Subcutaneous abdominal adipose tissue (tissue), 5 donors: ENCODE data around the gene C1QL4.

Source experiments
- H3K27ac ChIP-seq: one replicate; pipeline ENCODE4 v1.7.0; 2013; ENCODE audit warnings: low read depth, mild to moderate bottlenecking, inconsistent platforms, low read length, moderate library complexity
- H3K27me3 ChIP-seq, 5 donors: one replicate each; pipeline ENCODE4 v1.7.0; 2013; ENCODE audit warnings: low read length in 5 of 5, inconsistent platforms in 1 of 5; ENCODE audit not compliant: control insufficient read depth in 5 of 5, insufficient read depth in 4 of 5
- H3K36me3 ChIP-seq, 5 donors: one replicate each; pipeline ENCODE4 v1.7.0; 2013; ENCODE audit warnings: low read length in 5 of 5; ENCODE audit not compliant: control insufficient read depth in 5 of 5, insufficient read depth in 5 of 5
- H3K4me1 ChIP-seq, 5 donors: one replicate each; pipeline ENCODE4 v1.7.0; 2013; ENCODE audit warnings: low read length in 5 of 5, mild to moderate bottlenecking in 3 of 5, moderate library complexity in 1 of 5; ENCODE audit not compliant: control insufficient read depth in 5 of 5, insufficient read depth in 5 of 5
- H3K4me3 ChIP-seq, 5 donors: one replicate each; pipeline ENCODE4 v1.7.0; 2013; ENCODE audit warnings: low read length in 5 of 5, low read depth in 1 of 5
- H3K9ac ChIP-seq, 5 donors: one replicate each; pipeline ENCODE4 v1.7.0; 2013; ENCODE audit warnings: low read length in 5 of 5, mild to moderate bottlenecking in 4 of 5, moderate library complexity in 3 of 5
- H3K9me3 ChIP-seq, 5 donors: one replicate each; pipeline ENCODE4 v1.7.0; 2013; ENCODE audit warnings: low read length in 5 of 5; ENCODE audit not compliant: control insufficient read depth in 5 of 5
- donor health status: healthy.
- donor health status: healthy.
- donor health status: healthy.
- donor health status: healthy.
- donor health status: healthy.

The C1QL4 gene

DNA sequence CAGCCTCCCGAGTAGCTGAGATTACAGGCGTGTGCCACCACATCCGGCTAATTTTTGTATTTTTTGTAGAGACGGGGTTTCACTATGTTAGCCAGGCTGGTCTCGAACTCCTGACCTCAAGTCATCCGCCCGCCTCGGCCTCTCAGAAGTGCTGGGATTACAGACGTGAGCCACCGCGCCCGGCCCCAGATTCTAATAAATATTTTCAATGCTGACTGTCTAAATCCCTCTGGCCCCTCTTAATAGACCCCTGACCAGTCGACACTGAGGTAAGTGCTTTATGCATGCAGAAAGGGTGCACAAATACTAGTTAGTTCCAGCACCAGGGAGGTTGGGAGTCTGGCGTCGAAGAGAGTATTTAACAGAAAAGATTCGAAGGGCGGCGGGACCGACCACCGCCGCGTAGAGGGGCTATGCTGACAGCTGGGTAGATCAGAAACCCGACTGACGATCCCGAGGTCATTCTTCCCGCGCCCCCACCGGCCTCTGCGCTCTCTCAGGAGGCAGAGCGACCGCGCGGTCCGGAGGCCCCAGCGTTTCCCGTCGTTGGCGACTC lies 29.2 kb upstream of the C1QL4 start:
- Histone ChIP-seq H3K36me3 (no peaks in the 10 kb centered on the region), H3K9ac (peak overlapping the region; percentile 48 to 90 (median 77)), H3K4me1 (peaks cover 4 to 32% (median 29%) of the 10 kb centered on the region in 5 donors), H3K4me3 (peak overlapping the region; percentile 70 to 90 (median 83)), H3K27me3 (no peaks in the 10 kb centered on the region), H3K9me3 (no peaks in the 10 kb centered on the region), H3K27ac (peak overlapping the region; percentile 90)

DNA sequence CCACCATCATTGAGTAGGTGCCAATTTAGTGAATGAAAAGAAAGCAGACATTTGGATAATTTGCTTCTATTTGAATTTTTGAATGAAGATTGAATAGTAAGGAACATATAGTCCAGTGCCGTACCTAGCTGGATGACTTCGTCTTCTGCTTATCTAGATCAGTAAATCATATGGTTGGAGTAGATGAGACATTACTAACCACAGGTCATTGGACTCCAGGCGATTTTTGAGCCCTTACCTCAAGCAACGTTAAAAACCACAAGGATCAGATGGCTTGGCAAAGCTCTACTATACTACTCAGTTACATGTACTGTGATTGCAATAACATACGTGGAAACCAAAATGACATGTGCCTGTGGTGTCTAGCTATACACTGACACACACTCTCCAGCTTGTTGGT lies 28.6 kb upstream of the C1QL4 start:
- Histone ChIP-seq H3K9me3 (no peaks in the 10 kb centered on the region), H3K4me3 (no peak overlapping the region), H3K9ac (no peak overlapping the region), H3K27me3 (no peaks in the 10 kb centered on the region), H3K4me1 (peaks cover 4 to 32% (median 29%) of the 10 kb centered on the region in 5 donors), H3K27ac (no peak overlapping the region), H3K36me3 (no peaks in the 10 kb centered on the region)

DNA sequence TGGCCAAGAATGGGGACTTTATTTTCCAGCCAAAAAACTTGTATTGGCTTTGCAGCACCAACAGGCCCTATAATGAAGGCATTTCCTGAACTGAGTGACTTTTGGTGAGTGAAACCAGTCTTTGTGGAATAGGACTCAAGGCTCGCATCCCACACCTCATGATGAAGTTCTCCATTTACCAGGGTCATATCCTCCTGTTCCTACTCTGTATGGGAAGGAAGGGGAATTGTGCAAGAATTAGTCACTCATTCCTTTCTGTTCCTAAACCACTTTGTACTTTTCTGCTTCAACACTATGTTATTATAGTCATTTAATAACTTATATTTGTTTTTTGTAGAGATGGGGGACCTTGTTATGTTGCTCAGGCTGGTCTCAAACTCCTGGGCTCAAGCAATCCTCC lies 28.0 kb upstream of the C1QL4 start:
- Histone ChIP-seq H3K27ac (no peak overlapping the region), H3K27me3 (no peaks in the 10 kb centered on the region)

DNA sequence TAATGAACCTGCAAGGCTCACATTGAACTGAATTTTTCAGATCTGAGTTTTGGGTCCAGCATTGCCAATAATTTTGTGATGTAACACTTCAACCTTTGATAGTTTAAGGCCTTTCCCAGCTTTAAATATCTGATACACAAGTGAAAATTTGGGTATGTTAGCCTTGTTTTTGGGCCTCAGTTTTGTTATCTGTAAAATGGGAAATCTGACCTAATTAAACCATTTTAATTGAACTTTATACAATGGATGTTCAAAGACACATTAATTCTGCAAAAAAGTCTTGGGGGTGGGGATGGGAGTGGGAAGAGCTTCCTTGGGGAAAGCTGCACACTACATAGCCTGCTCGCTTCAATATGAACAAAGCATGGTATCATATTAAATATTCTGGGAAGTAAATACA lies 25.1 kb upstream of the C1QL4 start:
- no peaks in the 10 kb centered on the region for H3K27me3 ChIP-seq
- H3K9ac ChIP-seq: no peak overlapping the region
- no peaks in the 10 kb centered on the region for H3K9me3 ChIP-seq
- H3K27ac ChIP-seq: no peak overlapping the region
- peaks cover 0 to 20% (median 13%) of the 10 kb centered on the region in 5 donors for H3K4me1 ChIP-seq
- no peaks in the 10 kb centered on the region for H3K36me3 ChIP-seq
- H3K4me3 ChIP-seq: no peak overlapping the region

More for the DNA sequence above, 28.0 kb upstream of the C1QL4 start:
- Histone ChIP-seq H3K4me1 (peaks cover 4 to 32% (median 28%) of the 10 kb centered on the region in 5 donors), H3K9ac (no peak overlapping the region), H3K9me3 (no peaks in the 10 kb centered on the region), H3K36me3 (no peaks in the 10 kb centered on the region), H3K4me3 (no peak overlapping the region)

DNA sequence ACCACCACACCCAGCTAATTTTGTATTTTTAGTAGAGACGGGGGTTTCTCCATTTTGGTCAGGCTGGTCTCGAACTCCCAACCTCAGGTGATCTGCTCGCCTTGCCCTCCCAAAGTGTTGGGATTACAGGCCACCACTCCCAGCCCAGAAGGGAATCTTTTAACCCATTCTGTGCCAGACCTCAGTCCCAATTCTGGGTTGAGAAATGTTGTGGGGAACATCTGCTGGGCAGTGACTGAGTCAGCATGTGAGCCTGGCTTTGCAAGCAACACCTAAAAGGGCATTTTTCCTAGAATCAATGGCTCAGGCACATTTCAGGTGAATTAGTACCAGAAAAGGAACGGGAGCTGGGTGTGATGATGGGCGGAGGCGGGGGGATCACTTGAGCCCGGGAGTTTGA lies 22.7 kb upstream of the C1QL4 start:
- H3K36me3 ChIP-seq: no peaks in the 10 kb centered on the region
- peaks cover 0 to 9% (median 4%) of the 10 kb centered on the region in 5 donors for H3K4me1 ChIP-seq
- H3K4me3 ChIP-seq: no peak overlapping the region
- H3K9me3 ChIP-seq: no peaks in the 10 kb centered on the region
- H3K9ac ChIP-seq: no peak overlapping the region
- H3K27ac ChIP-seq: no peak overlapping the region
- H3K27me3 ChIP-seq: no peaks in the 10 kb centered on the region

DNA sequence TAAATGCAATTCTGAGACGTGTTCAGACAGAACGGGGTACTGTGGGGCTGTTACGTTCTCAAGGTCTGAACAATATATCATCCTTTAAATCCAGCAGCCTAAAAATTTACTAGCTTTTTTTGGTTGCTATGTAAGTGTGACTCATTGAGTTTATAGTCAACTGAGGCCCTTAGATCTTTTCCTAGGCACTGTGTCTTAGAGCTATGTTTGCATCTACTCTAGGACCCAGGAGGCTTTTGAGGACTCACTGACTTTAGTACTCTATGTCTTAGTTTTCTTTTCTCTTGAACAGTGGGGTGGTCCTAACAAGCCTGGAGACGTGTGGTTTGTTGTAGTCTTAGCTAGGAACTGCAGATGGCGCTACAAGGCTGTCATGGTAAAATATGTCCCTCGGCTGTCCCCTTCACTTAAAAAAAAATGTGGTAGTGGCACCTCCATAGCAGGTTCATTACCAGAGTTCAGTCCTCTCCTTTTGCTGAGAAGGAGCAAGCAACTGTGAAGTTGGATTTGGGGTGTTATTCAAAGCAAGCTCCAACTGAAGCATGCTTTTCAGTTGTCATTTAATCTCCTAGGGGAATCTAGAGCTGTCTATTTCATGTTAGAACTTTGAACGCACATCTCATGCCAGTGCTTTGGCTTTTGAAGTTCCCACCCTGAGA lies 21.6 kb upstream of the C1QL4 start:
- Histone ChIP-seq H3K9me3 (no peaks in the 10 kb centered on the region), H3K27me3 (peaks cover 0 to 3% (median 0%) of the 10 kb centered on the region in 5 donors), H3K4me1 (peaks cover 0 to 9% (median 4%) of the 10 kb centered on the region in 5 donors), H3K4me3 (no peak overlapping the region), H3K9ac (no peak overlapping the region), H3K27ac (no peak overlapping the region), H3K36me3 (no peaks in the 10 kb centered on the region)

DNA sequence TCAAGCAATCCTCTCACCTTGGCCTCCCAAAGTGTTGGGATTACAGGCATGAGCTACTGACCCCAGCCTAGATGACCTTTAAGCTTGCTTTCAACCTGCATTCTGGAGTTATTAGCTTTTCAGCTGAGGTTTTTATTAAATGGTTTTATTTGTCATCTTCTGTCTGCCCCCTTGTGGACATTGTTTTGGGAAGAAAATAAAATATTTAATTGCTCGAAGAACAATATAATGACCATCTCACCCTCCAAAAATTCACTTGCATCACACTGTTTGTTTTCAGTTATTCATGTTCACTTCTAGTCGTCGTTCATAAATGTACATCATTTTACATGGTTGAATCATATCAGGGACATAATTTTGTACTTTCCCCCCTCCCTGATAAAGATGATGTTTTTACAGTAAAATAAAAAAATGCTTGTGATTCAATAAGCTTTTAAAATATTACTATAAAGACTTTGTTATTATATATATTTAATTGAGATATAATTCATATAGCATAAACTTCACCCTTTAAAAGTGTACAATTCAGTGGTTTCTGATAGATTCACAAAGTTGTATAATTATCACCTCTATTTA lies 20.2 kb upstream of the C1QL4 start:
- Histone ChIP-seq H3K36me3 (no peaks in the 10 kb centered on the region), H3K27me3 (peaks cover 0 to 7% (median 0%) of the 10 kb centered on the region in 5 donors), H3K9me3 (no peaks in the 10 kb centered on the region), H3K4me3 (no peak overlapping the region), H3K9ac (no peak overlapping the region), H3K4me1 (peaks cover 0 to 9% (median 4%) of the 10 kb centered on the region in 5 donors), H3K27ac (no peak overlapping the region)

DNA sequence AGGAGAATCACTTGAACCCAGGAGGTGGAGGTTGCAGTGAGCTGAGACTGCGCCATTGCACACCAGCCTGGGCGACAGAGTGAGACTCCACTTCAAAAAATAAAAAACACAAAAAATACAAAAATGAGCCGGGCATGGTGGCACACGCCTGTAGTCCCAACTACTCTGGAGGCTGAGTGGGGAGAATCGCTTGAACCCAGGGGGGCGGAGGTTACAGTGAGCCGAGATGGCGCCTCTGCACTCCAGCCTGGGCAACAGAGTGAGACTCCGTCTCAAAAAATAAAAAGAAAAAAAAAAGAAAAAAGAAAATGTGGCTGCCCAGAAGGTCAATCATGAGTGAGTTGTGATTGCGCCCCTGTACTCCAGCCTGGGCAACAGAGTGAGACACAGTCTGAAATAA lies 18.9 kb upstream of the C1QL4 start:
- H3K9me3 ChIP-seq: no peaks in the 10 kb centered on the region
- H3K4me3 ChIP-seq: no peak overlapping the region
- H3K4me1 ChIP-seq: peaks cover 0 to 9% (median 4%) of the 10 kb centered on the region in 5 donors
- no peak overlapping the region for H3K27ac ChIP-seq
- H3K27me3 ChIP-seq: peaks cover 0 to 12% (median 5%) of the 10 kb centered on the region in 5 donors
- no peak overlapping the region for H3K9ac ChIP-seq
- H3K36me3 ChIP-seq: no peaks in the 10 kb centered on the region

DNA sequence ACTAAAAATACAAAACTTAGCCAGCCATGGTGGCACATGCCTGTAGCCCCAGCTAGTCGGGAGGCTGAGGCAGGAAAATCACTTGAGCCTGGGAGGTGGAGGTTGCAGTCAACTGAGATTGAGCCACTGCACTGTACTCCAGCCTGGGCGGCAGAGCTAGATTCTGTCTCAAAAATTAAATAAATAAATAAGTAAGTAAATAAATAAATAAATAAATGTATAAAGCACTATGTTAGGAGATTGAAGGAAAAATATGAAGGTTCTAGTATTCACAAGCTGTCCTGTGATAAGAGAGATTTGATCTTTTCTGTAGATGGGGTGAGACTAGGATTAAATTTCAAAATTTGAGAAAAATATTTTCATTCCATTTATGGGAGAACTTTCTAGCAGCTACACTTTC lies 15.4 kb upstream of the C1QL4 start:
- Histone ChIP-seq H3K9ac (no peak overlapping the region), H3K27ac (no peak overlapping the region), H3K9me3 (no peaks in the 10 kb centered on the region), H3K36me3 (no peaks in the 10 kb centered on the region), H3K27me3 (peaks cover 15 to 35% (median 27%) of the 10 kb centered on the region in 5 donors), H3K4me3 (no peak overlapping the region), H3K4me1 (peaks cover 0 to 9% (median 8%) of the 10 kb centered on the region in 5 donors)

DNA sequence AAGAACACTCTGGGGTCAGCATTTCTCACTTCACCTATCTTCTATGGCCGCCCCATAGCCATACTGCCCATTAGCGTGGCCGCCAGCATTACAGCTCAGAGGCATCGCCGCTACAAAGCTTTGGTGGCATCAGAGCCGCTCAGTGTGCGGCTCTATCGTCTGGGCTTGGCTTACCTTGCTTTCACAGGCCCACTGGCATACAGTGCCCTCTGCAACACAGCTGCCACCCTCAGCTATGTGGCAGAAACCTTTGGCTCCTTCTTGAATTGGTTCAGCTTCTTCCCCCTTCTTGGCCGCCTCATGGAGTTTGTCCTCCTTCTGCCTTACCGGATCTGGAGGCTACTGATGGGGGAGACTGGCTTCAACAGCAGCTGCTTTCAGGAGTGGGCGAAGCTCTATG lies 12.3 kb upstream of the C1QL4 start:
- no peaks in the 10 kb centered on the region for H3K9me3 ChIP-seq
- H3K27ac ChIP-seq: no peak overlapping the region
- no peak overlapping the region for H3K4me3 ChIP-seq
- no peaks in the 10 kb centered on the region for H3K36me3 ChIP-seq
- H3K27me3 ChIP-seq: peaks cover 33 to 61% (median 42%) of the 10 kb centered on the region in 5 donors
- H3K4me1 ChIP-seq: peaks cover 0 to 33% (median 28%) of the 10 kb centered on the region in 5 donors
- peak overlapping the region in 1 of 5 donors; percentile 11 for H3K9ac ChIP-seq
